GM12864 (cell line): ENCODE results near the gene CRYGS.

Experiments
- DNase-seq: peaks from one replicate; pipeline ENCODE4 v3.0.0-alpha.2; 2011; ENCODE audit warnings: low read depth
- H3K4me3 ChIP-seq: 2 replicates; pipeline ENCODE4 v1.5.1; 2011; ENCODE audit warnings: mild to moderate bottlenecking, low read depth, low read length, control low read depth
- TF ChIP-seq, protein P1 (sequence below): IDR thresholded peaks from 2 replicates; pipeline ENCODE4 v1.5.1; 2011; ENCODE audit warnings: low read depth, mild to moderate bottlenecking, moderate library complexity, low read length, control low read depth, inconsistent platforms; ENCODE audit errors: missing control alignments

The CRYGS gene

DNA sequence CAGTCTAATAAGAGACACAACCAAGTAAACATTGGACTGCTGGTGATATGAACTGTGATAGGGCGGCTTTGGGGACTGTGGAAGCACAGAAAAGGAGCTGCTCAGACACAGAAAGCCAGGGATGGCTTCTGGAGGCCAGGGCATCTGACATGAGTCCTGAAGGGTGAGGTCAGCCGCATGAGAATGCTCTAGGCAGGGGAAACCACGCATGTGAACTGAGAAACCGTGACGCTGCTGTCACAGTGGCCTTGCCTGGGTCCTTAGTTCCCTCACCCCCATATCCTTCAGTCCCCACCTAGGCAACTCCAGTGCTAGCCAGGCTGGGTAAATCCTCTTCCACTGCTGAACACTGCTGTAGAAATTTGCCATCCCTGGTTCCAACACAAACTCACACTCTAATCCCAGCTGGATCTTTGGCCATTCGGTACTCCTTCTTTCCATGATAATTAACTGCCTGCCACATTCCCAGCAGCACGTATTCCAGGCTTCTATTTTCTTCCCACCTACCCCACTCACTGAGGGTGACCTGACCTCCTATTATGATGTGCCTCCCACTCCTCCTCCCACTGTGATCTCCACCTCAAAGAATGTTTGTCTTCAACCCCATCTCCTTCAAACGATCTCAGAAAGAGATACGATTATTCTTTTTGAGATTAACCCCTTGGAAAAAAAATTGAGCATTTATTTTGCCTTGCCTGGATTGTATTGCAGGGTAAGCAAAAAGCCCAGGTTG, 31.4 kb downstream of the CRYGS start:
- no peak for DNase-seq
- H3K4me3 ChIP-seq, result no peak overlapping the region
- TF ChIP-seq, protein P1, sequence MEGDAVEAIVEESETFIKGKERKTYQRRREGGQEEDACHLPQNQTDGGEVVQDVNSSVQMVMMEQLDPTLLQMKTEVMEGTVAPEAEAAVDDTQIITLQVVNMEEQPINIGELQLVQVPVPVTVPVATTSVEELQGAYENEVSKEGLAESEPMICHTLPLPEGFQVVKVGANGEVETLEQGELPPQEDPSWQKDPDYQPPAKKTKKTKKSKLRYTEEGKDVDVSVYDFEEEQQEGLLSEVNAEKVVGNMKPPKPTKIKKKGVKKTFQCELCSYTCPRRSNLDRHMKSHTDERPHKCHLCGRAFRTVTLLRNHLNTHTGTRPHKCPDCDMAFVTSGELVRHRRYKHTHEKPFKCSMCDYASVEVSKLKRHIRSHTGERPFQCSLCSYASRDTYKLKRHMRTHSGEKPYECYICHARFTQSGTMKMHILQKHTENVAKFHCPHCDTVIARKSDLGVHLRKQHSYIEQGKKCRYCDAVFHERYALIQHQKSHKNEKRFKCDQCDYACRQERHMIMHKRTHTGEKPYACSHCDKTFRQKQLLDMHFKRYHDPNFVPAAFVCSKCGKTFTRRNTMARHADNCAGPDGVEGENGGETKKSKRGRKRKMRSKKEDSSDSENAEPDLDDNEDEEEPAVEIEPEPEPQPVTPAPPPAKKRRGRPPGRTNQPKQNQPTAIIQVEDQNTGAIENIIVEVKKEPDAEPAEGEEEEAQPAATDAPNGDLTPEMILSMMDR, result no peak

DNA sequence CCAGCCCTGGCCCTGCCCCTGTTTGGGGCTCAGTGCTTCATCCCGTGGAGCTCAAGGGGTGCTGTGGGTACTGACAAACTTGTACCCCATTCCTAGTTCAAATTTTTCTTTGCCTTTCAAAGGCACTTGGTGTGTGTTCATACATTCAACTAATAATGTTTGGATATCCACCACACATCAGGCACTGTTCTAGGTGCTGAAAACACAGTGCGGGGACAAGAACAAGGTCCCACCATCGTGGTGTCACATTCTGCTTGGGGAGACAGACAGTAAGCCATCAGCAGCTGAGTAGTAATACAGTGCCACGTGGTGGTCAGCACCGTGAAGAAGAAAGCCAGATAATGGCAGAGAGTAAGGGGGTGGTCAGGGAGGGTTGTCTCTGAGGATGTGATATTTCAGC, 32.5 kb downstream of the CRYGS start:
- no peak overlapping the region for H3K4me3 ChIP-seq
- DNase-seq, result no peak
- TF ChIP-seq, protein P1, result no peak

DNA sequence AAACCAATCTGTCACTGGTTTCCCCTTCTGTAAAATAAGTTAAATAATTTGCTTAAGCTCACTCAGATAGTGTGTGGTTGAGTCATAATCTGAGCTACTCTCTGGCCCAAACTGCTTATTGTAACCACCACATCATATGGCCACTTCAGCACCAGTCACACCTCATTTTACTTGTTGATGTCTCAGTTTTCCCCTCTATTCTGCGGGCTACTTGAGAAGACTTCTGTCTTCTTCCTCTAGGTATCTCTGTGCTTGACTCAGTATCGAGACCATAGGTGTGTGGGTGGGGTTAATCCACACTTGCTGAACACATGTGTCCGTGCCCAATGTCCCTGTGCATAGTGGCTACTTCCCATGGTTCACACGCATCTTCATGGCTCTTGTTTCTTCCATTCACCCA, 32.9 kb downstream of the CRYGS start:
- TF ChIP-seq, protein P1, result no peak
- peak; percentile 75 for DNase-seq
- no peak overlapping the region for H3K4me3 ChIP-seq

- DNase-seq, result no peak
- TF ChIP-seq, protein P1, result no peak
Measured at GRCh38 chr3:186510374-186511079, 33.7 kb downstream of the CRYGS start.

GRCh38 chr3:186509423-186509822, 34.8 kb downstream of the CRYGS start:
- no peak for DNase-seq
- TF ChIP-seq, protein P1, result no peak
- H3K4me3 ChIP-seq, result no peak overlapping the region

More at GRCh38 chr3:186510374-186511079, 33.7 kb downstream of the CRYGS start:
- no peak overlapping the region for H3K4me3 ChIP-seq

DNA sequence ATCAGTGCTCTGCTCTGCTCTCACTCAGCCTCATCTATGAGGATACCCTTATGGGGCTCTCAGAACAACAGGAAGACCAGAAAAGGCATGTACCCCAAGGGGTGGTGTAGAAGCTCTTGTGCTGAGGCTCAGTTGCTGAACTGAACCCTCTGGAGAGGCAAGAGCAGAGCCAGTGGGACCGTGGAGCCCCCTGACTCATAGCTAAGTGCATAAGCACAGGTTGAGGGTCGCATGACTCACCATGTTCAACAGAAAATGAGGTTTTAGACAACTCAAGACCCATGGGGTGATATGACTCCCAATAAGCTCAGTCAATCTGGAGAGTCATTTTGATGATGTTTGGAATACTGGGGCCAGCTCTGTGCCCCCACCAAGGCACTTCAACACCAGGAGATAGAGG, 37.3 kb downstream of the CRYGS start:
- no peak overlapping the region for H3K4me3 ChIP-seq
- DNase-seq, result no peak
- TF ChIP-seq, protein P1, result no peak
